K562 (cell line): ENCODE measurements around the gene PTP4A2. TPM values are rescaled to one million over a fixed set of nuclear protein-coding genes. Genes with fewer than 3 reads are reported as not detected.

ENCODE experiments used
- CBFA2T2 ChIP-seq: fragments of 450-650 bp; conservative IDR thresholded peaks from 2 replicates; pipeline ENCODE4 v1.6.1; 2017; ENCODE audit warnings: mild to moderate bottlenecking
- CHAMP1 ChIP-seq: fragments of 450-650 bp; IDR thresholded peaks from 2 replicates; pipeline ENCODE4 v1.6.1; 2016; ENCODE audit warnings: mild to moderate bottlenecking
- ESRRA ChIP-seq: fragments of 450-650 bp; IDR thresholded peaks from 2 replicates; pipeline ENCODE4 v1.6.1; 2014; ENCODE audit warnings: low read depth, mild to moderate bottlenecking, moderate library complexity, borderline replicate concordance
- KLF10 ChIP-seq: fragments of 250-450 bp; sonication (Bioruptor Pico); IDR thresholded peaks from 2 replicates; pipeline ENCODE4 v1.6.1; 2021; ENCODE audit warnings: matching md5 sums
- MYNN ChIP-seq, 2 experiments: sonication (generic); formaldehyde crosslinking in 1 of 2; IDR thresholded peaks; 2 replicates each; pipeline versions ENCODE4 v1.5.0 to v1.6.1; 2016 to 2020; ENCODE audit warnings: antibody characterized with exemption in 1 of 2, missing genetic modification reagents in 1 of 2
- POLR3G ChIP-seq: IDR thresholded peaks from 2 replicates; pipeline ENCODE4 v1.6.1; 2011; ENCODE audit not compliant: insufficient read length, insufficient replicate concordance; ENCODE audit errors: extremely low read depth
- SMAD2 ChIP-seq: fragments of 150-350 bp; IDR thresholded peaks from 2 replicates; pipeline ENCODE4 v1.6.1; 2014; ENCODE audit warnings: low read depth, mild to moderate bottlenecking, low read length
- SMARCC2 ChIP-seq: fragments of 450-650 bp; IDR thresholded peaks from 2 replicates; pipeline ENCODE4 v1.6.1; 2017; ENCODE audit warnings: antibody characterized with exemption, moderate library complexity, mild to moderate bottlenecking, low read depth
- SRSF9 ChIP-seq: fragments of 200-400 bp; formaldehyde crosslinking; IDR thresholded peaks from 2 replicates; pipeline ENCODE4 v1.6.1; 2017; ENCODE audit warnings: low read depth, low read length, borderline replicate concordance
- TEAD1 ChIP-seq, 2 experiments: fragments of 450-650 bp in 1 of 2; sonication (generic) in 1 of 2; formaldehyde crosslinking; IDR thresholded peaks; 2 replicates each; pipeline versions ENCODE4 v1.4.0 to v1.8.0; 2020 to 2022; ENCODE audit warnings: mild to moderate bottlenecking in 2 of 2, missing genetic modification reagents in 1 of 2
- THRAP3 ChIP-seq: fragments of 450-650 bp; IDR thresholded peaks from 2 replicates; pipeline ENCODE4 v1.6.1; 2016; ENCODE audit warnings: mild to moderate bottlenecking, inconsistent platforms, borderline replicate concordance
- ZNF41 ChIP-seq: fragments of 250-450 bp; sonication (Bioruptor Pico); conservative IDR thresholded peaks from 2 replicates; pipeline ENCODE4 v1.4.0; 2020; ENCODE audit warnings: mild to moderate bottlenecking
- ZNF76 ChIP-seq: fragments of 250-450 bp; sonication (Bioruptor Pico); IDR thresholded peaks from 2 replicates; pipeline ENCODE4 v1.4.0; 2020; ENCODE audit warnings: mild to moderate bottlenecking, moderate library complexity, borderline replicate concordance
- ZSCAN32 ChIP-seq: fragments of 450-650 bp; formaldehyde crosslinking; IDR thresholded peaks from 2 replicates; pipeline ENCODE4 v1.4.0; 2020; ENCODE audit warnings: mild to moderate bottlenecking, moderate library complexity
- polyA plus RNA-seq, 8 experiments: library from polyadenylated mRNA; depleted of rRNA in 4 of 8; stranded (reverse) in 5 of 8; unstranded in 3 of 8; fragments of >200 nt; fragmentation: Nextera tagmentation in 2 of 8; fragmentation: Illumina TruSeq in 1 of 8; extraction: Ambion mirVana in 2 of 8; extraction: Trizol in 1 of 8; gene quantifications; 2 replicates each; pipeline versions ENCODE4 v1.2.1 to v1.2.3, GENCODE V29; 2011 to 2014; ENCODE audit warnings: inconsistent platforms in 1 of 8, missing spikeins in 1 of 8
- total RNA-seq, 7 experiments: library from RNA; depleted of rRNA in 6 of 7; stranded (reverse); fragments of >200 nt in 6 of 7; fragmentation: Illumina TruSeq in 2 of 7; extraction: Trizol in 2 of 7; gene quantifications; 2 replicates each; pipeline versions ENCODE4 v1.2.1 to v1.2.3, GENCODE V29; 2011 to 2021; ENCODE audit warnings: low replicate concordance in 1 of 7
- TF ChIP-seq, protein P1 (sequence below): sonication (generic); formaldehyde crosslinking; IDR thresholded peaks from 2 replicates; pipeline ENCODE4 v1.8.1; 2023; ENCODE audit warnings: mild to moderate bottlenecking, missing genetic modification reagents
- TF ChIP-seq, protein P2 (sequence below), 2 experiments: IDR thresholded peaks; 2 replicates each; pipeline ENCODE4 v1.6.1; 2011; ENCODE audit warnings: borderline replicate concordance in 1 of 2, control low read depth in 1 of 2, low read depth in 1 of 2, low read length in 1 of 2, mild to moderate bottlenecking in 1 of 2, mixed read lengths in 1 of 2, moderate library complexity in 1 of 2; ENCODE audit not compliant: insufficient read depth in 1 of 2, insufficient read length in 1 of 2, poor library complexity in 1 of 2, severe bottlenecking in 1 of 2; ENCODE audit errors: extremely low read depth in 1 of 2
- TF ChIP-seq, protein P3 (sequence below): fragments of 250-450 bp; sonication (Bioruptor Pico); IDR thresholded peaks from 2 replicates; pipeline ENCODE4 v1.4.0; 2020
- TF ChIP-seq, protein P4 (sequence below): IDR thresholded peaks from 2 replicates; pipeline ENCODE4 v1.6.1; 2011; ENCODE audit warnings: borderline replicate concordance, low read depth, mild to moderate bottlenecking, moderate library complexity, low read length; ENCODE audit not compliant: insufficient read depth, poor library complexity, severe bottlenecking

Gene PTP4A2
- total and polyA plus RNA-seq, 9 of the 15 experiments (the other 6 are each of a cell fraction or from before 2014, with no cell fraction given): 197 to 870 (median 480) TPM

- no peak for TF ChIP-seq CHAMP1
- TF ChIP-seq KLF10 (CRISPR knock-in tag): no peak
- no peak for TF ChIP-seq POLR3G
- no peak; the same call in 1 of the 2 replicates for TF ChIP-seq CBFA2T2
- peak; percentile 36 to 66; a peak in 3 of 4 replicates for TF ChIP-seq TEAD1 (CRISPR knock-in tag; IDR thresholded peaks at IDR 0.05)
- TF ChIP-seq, protein P1, sequence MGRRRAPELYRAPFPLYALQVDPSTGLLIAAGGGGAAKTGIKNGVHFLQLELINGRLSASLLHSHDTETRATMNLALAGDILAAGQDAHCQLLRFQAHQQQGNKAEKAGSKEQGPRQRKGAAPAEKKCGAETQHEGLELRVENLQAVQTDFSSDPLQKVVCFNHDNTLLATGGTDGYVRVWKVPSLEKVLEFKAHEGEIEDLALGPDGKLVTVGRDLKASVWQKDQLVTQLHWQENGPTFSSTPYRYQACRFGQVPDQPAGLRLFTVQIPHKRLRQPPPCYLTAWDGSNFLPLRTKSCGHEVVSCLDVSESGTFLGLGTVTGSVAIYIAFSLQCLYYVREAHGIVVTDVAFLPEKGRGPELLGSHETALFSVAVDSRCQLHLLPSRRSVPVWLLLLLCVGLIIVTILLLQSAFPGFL: no peak
- TF ChIP-seq ESRRA: peak; percentile 61
- TF ChIP-seq SMAD2: no peak
- TF ChIP-seq, protein P2, sequence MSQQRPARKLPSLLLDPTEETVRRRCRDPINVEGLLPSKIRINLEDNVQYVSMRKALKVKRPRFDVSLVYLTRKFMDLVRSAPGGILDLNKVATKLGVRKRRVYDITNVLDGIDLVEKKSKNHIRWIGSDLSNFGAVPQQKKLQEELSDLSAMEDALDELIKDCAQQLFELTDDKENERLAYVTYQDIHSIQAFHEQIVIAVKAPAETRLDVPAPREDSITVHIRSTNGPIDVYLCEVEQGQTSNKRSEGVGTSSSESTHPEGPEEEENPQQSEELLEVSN (IDR thresholded peaks at IDR 0.05; ENCODE audit: borderline replicate concordance in 1 of 2, extremely low read depth in 1 of 2, insufficient read depth in 1 of 2, insufficient read length in 1 of 2, low read depth in 1 of 2, low read length in 1 of 2, poor library complexity in 1 of 2, severe bottlenecking in 1 of 2): peak in 1 of 2 experiments; percentile 21
- TF ChIP-seq SRSF9: no peak
- peak; percentile 84 for TF ChIP-seq MYNN (IDR thresholded peaks at IDR 0.05)
- no peak for TF ChIP-seq MYNN (CRISPR knock-in tag; IDR thresholded peaks at IDR 0.05)
- no peak for TF ChIP-seq SMARCC2
- TF ChIP-seq, protein P3, sequence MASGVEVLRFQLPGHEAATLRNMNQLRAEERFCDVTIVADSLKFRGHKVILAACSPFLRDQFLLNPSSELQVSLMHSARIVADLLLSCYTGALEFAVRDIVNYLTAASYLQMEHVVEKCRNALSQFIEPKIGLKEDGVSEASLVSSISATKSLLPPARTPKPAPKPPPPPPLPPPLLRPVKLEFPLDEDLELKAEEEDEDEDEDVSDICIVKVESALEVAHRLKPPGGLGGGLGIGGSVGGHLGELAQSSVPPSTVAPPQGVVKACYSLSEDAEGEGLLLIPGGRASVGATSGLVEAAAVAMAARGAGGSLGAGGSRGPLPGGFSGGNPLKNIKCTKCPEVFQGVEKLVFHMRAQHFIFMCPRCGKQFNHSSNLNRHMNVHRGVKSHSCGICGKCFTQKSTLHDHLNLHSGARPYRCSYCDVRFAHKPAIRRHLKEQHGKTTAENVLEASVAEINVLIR (CRISPR knock-in tag): peak; percentile 37; the same call in 1 of the 2 replicates
- 0 out of 2 replicates have a peak, but pooled peaks have one; percentile 31 for TF ChIP-seq ZNF41
- TF ChIP-seq, protein P4, sequence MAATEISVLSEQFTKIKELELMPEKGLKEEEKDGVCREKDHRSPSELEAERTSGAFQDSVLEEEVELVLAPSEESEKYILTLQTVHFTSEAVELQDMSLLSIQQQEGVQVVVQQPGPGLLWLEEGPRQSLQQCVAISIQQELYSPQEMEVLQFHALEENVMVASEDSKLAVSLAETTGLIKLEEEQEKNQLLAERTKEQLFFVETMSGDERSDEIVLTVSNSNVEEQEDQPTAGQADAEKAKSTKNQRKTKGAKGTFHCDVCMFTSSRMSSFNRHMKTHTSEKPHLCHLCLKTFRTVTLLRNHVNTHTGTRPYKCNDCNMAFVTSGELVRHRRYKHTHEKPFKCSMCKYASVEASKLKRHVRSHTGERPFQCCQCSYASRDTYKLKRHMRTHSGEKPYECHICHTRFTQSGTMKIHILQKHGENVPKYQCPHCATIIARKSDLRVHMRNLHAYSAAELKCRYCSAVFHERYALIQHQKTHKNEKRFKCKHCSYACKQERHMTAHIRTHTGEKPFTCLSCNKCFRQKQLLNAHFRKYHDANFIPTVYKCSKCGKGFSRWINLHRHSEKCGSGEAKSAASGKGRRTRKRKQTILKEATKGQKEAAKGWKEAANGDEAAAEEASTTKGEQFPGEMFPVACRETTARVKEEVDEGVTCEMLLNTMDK: peak; percentile 62
- no peak for TF ChIP-seq THRAP3
- no peak for TF ChIP-seq ZSCAN32 (CRISPR knock-in tag)
- peak; percentile 11; the same call in 1 of the 2 replicates for TF ChIP-seq ZNF76 (CRISPR knock-in tag)
Observed at GRCh38 chr1:31939484-31940329, 1.5 kb upstream of the PTP4A2 start (continued).
